ENCODE measurements around the gene SCYL3.

DNA sequence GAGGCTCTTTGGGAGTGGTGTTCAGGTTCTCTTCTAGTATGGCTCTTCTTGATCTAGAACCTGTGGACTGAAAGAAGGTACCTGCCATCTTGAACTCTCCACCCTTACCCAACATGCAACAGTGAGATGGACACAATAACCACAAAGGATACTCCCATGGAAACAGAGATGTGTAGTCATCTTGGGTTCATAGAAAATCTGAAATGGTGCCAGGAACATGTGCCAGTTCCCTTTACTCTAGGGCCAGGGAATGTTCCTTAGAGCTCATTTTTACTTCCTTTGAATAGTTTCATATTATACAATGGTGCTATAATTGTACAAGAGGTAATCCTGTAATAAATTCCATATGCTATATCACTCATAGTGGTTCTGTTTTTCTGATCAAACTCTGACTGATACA lies 13.2 kb upstream of the SCYL3 start:
- TF ChIP-seq, protein P1, sequence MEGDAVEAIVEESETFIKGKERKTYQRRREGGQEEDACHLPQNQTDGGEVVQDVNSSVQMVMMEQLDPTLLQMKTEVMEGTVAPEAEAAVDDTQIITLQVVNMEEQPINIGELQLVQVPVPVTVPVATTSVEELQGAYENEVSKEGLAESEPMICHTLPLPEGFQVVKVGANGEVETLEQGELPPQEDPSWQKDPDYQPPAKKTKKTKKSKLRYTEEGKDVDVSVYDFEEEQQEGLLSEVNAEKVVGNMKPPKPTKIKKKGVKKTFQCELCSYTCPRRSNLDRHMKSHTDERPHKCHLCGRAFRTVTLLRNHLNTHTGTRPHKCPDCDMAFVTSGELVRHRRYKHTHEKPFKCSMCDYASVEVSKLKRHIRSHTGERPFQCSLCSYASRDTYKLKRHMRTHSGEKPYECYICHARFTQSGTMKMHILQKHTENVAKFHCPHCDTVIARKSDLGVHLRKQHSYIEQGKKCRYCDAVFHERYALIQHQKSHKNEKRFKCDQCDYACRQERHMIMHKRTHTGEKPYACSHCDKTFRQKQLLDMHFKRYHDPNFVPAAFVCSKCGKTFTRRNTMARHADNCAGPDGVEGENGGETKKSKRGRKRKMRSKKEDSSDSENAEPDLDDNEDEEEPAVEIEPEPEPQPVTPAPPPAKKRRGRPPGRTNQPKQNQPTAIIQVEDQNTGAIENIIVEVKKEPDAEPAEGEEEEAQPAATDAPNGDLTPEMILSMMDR (conservative IDR thresholded peaks at IDR 0.05), result no peak
- TF ChIP-seq EZH2 (IDR thresholded peaks at IDR 0.05; ENCODE audit: low read depth), result no peak

Measured in PC-9 (cell line).